ENCODE data around the gene TMCO5A.

The TMCO5A gene

GRCh38 chr15:37979671-37980409 is 45.4 kb downstream of the TMCO5A start:
- no peak for DNase-seq
- no peaks in the 10 kb centered on the region for H3K4me1 ChIP-seq (ENCODE audit: low read length)
- no peak overlapping the region for H3K4me3 ChIP-seq (ENCODE audit: low read length)
- H3K9me3 ChIP-seq (replicated peaks; ENCODE audit: insufficient read depth, low read length) = no peaks in the 10 kb centered on the region
- H3F3A ChIP-seq (ENCODE audit: insufficient read depth, low read length) = no peaks in the 10 kb centered on the region
- no peak overlapping the region for H2AFZ ChIP-seq (ENCODE audit: low read length)
- no peaks in the 10 kb centered on the region for H3K79me2 ChIP-seq (ENCODE audit: low read length)
- no peak for TF ChIP-seq EZH2 (optimal IDR thresholded peaks at IDR 0.05; ENCODE audit: low read depth, low read length)
- TF ChIP-seq EZH2phosphoT487 (IDR thresholded peaks at IDR 0.05; ENCODE audit: low read length) = no peak
- TF ChIP-seq CTCF (IDR thresholded peaks at IDR 0.05; ENCODE audit: low read length) = no peak
- H3K4me2 ChIP-seq (ENCODE audit: low read depth, low read length) = no peak overlapping the region
- H3K36me3 ChIP-seq (replicated peaks; ENCODE audit: insufficient read depth, low read length) = no peaks in the 10 kb centered on the region
- no peak overlapping the region for H3K9ac ChIP-seq (ENCODE audit: low read length)
- H3K27ac ChIP-seq (ENCODE audit: low read length) = no peak overlapping the region
- H4K20me1 ChIP-seq (ENCODE audit: insufficient read depth, low read length) = no peaks in the 10 kb centered on the region
- no peaks in the 10 kb centered on the region for H3K9me2 ChIP-seq (replicated peaks; ENCODE audit: insufficient read depth, low read length)
- H3K27me3 ChIP-seq (replicated peaks; ENCODE audit: insufficient read depth, low read length) = no peaks in the 10 kb centered on the region

DNA sequence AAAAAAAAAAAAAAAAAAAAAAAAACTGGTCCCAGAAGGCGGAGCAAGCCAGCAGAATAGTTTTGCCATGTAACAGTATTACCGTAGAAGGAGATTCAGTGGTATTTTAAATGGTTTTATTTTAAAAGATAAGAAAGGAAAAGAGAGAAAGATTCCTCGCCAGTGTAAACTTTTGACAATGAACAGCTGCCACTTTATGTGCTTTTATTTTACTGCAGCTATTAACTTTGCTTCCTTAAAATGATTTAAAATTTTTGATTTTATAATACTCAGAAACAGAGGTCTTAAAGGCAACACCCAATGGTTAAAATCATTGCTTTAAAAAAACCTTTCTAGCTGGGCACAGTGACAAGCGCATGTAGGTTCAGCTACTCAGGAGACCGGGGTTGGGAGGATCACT is 46.8 kb downstream of the TMCO5A start:
- Histone ChIP-seq H3K79me2 (ENCODE audit: low read length) (no peaks in the 10 kb centered on the region), H3F3A (ENCODE audit: insufficient read depth, low read length) (no peaks in the 10 kb centered on the region), H2AFZ (ENCODE audit: low read length) (no peak overlapping the region), H4K20me1 (ENCODE audit: insufficient read depth, low read length) (no peaks in the 10 kb centered on the region), H3K27me3 (replicated peaks; ENCODE audit: insufficient read depth, low read length) (no peaks in the 10 kb centered on the region), H3K9ac (ENCODE audit: low read length) (no peak overlapping the region), H3K4me1 (ENCODE audit: low read length) (no peaks in the 10 kb centered on the region), H3K36me3 (replicated peaks; ENCODE audit: insufficient read depth, low read length) (no peaks in the 10 kb centered on the region), H3K27ac (ENCODE audit: low read length) (no peak overlapping the region), H3K4me3 (ENCODE audit: low read length) (no peak overlapping the region), H3K4me2 (ENCODE audit: low read depth, low read length) (no peak overlapping the region), H3K9me3 (replicated peaks; ENCODE audit: insufficient read depth, low read length) (no peaks in the 10 kb centered on the region), H3K9me2 (replicated peaks; ENCODE audit: insufficient read depth, low read length) (no peaks in the 10 kb centered on the region)
- no peak for DNase-seq
- TF ChIP-seq CTCF (IDR thresholded peaks at IDR 0.05; ENCODE audit: low read length) (no peak), EZH2phosphoT487 (IDR thresholded peaks at IDR 0.05; ENCODE audit: low read length) (no peak), EZH2 (optimal IDR thresholded peaks at IDR 0.05; ENCODE audit: low read depth, low read length) (no peak)

DNA sequence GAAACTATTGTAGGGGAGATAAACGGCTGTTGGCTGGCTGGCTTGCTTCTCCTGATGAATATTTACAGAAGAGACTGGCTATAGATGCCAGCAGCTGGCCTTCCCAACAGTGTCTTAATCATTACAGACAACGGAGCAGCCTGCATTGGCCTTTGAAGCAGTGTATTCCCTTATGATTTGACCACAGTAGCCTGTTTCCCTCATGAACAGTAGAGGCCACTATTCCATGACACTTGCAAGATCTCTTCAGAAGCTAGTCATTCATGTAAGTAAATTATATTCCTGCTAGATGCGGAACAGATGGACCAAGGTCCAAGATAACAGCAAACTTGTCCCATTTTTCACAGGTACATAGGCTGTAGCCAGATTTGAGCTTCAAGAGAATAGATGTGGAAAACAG is 47.3 kb downstream of the TMCO5A start:
- peak; percentile 28 for DNase-seq

More for the DNA sequence above, 47.3 kb downstream of the TMCO5A start:
- TF ChIP-seq EZH2phosphoT487 (IDR thresholded peaks at IDR 0.05; ENCODE audit: low read length) = no peak
- TF ChIP-seq EZH2 (optimal IDR thresholded peaks at IDR 0.05; ENCODE audit: low read depth, low read length) = no peak
- TF ChIP-seq CTCF (IDR thresholded peaks at IDR 0.05; ENCODE audit: low read length) = peak; percentile 28
- H3K9ac ChIP-seq (ENCODE audit: low read length) = no peak overlapping the region
- no peaks in the 10 kb centered on the region for H4K20me1 ChIP-seq (ENCODE audit: insufficient read depth, low read length)
- H3K79me2 ChIP-seq (ENCODE audit: low read length) = no peaks in the 10 kb centered on the region
- H3K27me3 ChIP-seq (replicated peaks; ENCODE audit: insufficient read depth, low read length) = no peaks in the 10 kb centered on the region
- no peak overlapping the region for H3K4me2 ChIP-seq (ENCODE audit: low read depth, low read length)
- H3K9me2 ChIP-seq (replicated peaks; ENCODE audit: insufficient read depth, low read length) = no peaks in the 10 kb centered on the region
- H2AFZ ChIP-seq (ENCODE audit: low read length) = no peak overlapping the region
- H3K9me3 ChIP-seq (replicated peaks; ENCODE audit: insufficient read depth, low read length) = no peaks in the 10 kb centered on the region
- H3K27ac ChIP-seq (ENCODE audit: low read length) = no peak overlapping the region
- H3K4me1 ChIP-seq (ENCODE audit: low read length) = no peaks in the 10 kb centered on the region
- H3K36me3 ChIP-seq (replicated peaks; ENCODE audit: insufficient read depth, low read length) = no peaks in the 10 kb centered on the region
- H3F3A ChIP-seq (ENCODE audit: insufficient read depth, low read length) = no peaks in the 10 kb centered on the region
- no peak overlapping the region for H3K4me3 ChIP-seq (ENCODE audit: low read length)

All from MM.1S (cell line).